Stimulated activated naive CD4-positive, alpha-beta T cell treated with Interleukin-2 at 50 U/mL for 16 hours (primary cell): ENCODE measurements around the gene DHX58.

Experiments
- DNase-seq: peaks from one replicate; lab custom pipeline; 2025; lab: John Stamatoyannopoulos, UW

Gene DHX58

GRCh38 chr17:42129109-42129837, 16.8 kb upstream of the DHX58 start:
- no peak for DNase-seq

GRCh38 chr17:42127414-42127813, 14.9 kb upstream of the DHX58 start:
- DNase-seq: no peak

- DNase-seq: no peak
These were observed 14.3 kb upstream of the DHX58 start for GRCh38 chr17:42126836-42127235.

GRCh38 chr17:42125565-42125964, 13.1 kb upstream of the DHX58 start:
- no peak for DNase-seq

GRCh38 chr17:42124256-42124655, 11.7 kb upstream of the DHX58 start:
- DNase-seq: no peak

GRCh38 chr17:42122371-42123303, 10.1 kb upstream of the DHX58 start, which contains the start of gene HSPB9:
TSS of gene HSPB9 (plus strand) at chr17:42122804. CDS start at chr17:42122851, 47 bp downstream.
- no peak for DNase-seq

DNA sequence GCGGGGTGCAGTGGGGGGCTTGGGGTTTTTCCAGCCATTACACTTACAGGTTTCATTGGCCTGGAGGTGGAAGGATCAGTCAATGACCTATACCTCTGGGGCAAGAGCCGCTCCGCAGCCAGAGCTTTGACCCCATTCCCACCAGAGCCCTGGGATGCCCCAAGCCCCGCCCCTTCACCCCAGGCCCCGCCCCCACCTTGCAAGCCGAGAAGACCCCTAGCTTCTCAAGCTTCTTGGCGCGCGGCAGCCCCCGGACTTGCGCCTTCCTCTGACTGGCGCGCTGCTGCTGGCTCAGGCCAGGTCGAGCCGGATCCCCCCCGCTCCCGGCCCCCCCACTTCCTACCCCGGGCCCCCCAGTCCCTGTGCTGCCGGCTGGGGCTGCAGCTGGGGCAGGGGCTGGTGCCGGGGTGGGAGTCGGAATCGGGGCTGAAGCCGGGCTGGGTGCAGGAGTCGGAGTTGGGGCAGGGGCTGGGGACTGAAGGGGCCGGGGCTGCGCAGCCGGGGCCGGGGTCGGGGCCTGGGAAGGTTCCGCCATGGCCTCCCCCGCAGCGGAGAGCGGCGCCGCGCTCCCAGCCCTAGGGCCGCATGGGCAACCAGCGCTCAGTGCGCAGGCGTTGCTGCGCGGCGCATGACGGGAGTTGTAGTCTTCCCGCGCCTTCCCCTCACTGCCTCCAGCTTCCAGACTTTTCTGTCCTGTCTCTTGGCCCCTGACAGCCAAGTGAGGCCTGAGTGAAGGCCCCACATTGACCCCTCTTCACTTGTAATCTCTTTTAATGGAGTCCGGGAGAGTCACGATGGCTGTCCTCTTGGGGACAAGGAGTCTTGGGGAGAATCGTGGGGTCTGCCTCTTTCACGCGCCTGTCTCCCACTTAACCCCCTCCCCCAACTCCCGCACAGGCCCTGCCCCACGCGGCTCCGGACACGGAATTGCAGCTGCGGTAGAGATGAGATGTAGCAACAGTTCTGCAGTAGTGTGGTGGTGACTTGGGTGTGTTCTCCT, 8.6 kb upstream of the DHX58 start, which contains the start of gene KAT2A:
Gene KAT2A (minus strand): TSS at position 598 of the 1,000 bp plus-strand sequence. CDS start 63 bp downstream, at position 535.
- DNase-seq: peak; percentile 67

DNA sequence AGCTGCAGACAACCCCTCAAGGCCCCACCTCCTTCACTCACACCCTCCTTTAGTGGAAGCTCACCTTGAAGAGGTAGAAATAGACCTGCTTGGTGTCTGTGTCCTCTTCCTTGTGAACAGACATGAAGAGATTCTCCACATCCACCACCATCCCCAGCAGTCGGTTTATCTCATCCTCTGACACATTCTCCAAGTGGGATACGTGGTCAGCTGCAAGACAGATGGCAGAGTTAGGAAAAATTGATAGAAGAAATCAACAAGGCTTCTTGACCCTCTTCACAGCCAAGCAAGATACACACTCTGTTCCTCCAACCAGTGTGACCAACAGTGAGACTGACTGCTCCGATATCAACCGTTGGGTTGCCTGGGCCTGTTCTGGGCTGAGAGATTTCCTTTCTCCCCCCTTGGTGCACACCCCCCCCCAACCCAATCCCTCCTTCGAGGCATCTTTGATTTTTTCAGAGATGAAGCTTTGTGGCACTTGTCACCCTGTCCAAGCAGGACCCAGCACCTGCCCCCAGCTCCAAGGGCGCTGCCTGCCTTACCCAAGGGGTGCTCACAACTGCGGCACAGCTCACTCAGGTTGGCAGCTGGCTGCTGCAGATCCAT, 7.8 kb upstream of the DHX58 start:
- DNase-seq: no peak

GRCh38 chr17:42119301-42119700, 6.8 kb upstream of the DHX58 start:
- DNase-seq: no peak

DNA sequence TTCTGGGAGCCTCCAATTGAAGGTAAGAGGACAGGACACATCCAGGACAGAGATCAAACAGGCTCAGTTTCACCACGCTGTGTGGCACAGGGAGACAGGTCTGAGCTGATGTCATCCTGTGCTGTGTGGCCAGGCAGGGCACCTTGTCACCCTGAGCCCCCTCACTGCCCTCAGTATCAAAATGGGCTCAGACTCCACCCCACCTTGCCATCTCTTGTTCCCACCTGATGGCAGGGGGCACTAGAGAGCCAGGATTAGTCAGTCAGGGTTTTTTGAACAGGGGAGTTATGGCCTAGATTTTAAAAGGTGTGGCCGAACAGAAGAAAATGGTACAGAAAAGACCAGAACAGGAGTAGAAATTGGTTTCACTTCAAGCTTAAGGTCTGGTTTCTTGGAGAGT, 6.0 kb upstream of the DHX58 start:
- peak; percentile 12 for DNase-seq

DNA sequence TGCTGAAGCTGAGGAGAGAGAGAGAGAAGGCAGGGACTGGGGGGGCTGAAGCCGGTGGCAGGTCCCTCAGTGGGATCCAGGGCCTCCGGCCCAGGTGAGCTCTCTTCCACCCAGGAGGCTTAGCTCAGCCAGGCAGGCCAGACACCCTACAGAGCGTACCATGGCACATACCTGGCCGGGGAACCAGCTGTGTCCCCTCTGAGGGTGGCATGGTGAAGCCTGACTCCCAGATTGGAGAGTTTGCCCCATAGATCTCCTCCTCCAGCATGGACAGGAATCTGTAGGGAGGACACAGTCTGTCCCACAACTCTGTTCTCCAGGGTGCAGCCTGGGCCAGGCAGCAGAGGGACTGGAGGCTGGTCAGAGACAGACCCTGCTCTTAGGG, 5.6 kb upstream of the DHX58 start:
- DNase-seq: no peak

GRCh38 chr17:42117397-42118125, 5.0 kb upstream of the DHX58 start:
- DNase-seq: no peak

- DNase-seq: peak; percentile 79
These were observed 4.3 kb upstream of the DHX58 start for GRCh38 chr17:42116705-42117396.

DNA sequence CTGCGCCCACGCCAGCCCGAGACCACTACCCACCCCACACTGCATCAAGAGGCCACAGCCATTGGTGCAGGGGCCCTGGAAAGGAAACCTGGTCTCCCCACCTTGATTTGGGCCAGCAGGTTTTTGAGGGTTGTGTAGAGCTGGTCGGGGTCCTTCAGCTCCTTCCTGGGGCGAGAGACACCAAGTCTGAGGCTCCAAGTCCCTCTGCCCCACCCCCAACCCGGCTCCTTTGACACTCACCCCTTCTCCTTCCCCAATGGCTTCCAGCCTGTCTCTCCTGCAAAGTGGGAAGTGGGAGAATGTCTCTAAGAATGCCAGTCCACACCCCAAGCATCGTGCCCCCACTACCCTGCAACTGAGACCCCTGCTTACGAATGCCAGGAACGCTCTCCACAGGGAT, 1.6 kb upstream of the DHX58 start:
- no peak for DNase-seq

- no peak for DNase-seq
These were observed 967 bp upstream of the DHX58 start for GRCh38 chr17:42113293-42114069.

- DNase-seq: peak; percentile 22
These were observed 503 bp downstream of the DHX58 start for GRCh38 chr17:42111871-42112551.

DNA sequence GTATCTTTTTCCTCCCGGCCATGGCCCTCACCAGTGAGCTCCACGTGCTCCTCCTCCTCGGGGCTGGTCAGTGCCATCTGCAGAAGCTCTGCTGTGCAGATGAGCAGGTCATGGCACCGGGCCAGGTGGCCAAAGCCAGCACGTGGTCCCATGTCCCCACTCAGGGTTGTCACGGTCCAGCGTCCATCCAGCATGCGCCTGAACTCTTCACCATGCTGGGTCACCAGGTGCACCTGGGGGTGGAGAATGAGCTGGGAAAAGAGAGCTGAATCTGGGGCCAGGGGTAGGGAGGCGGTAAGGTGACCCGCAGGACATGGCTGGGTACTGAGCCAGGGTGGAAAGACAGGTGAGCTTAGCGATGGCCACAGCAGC, 1.3 kb downstream of the DHX58 start:
- DNase-seq: no peak
